IPS-20b (cell line): ENCODE results near the gene PKN3.
"Not testable (repeated sequence)": the region's sequence is repeated elsewhere in the genome, so short reads cannot be mapped to it uniquely, and the experiment has no call there.

Experiments used
- H3K27ac ChIP-seq: one replicate; pipeline ENCODE4 v1.5.1; 2013; ENCODE audit warnings: low read length
- H3K27me3 ChIP-seq: 2 replicates; pipeline ENCODE4 v1.6.1; 2013; ENCODE audit warnings: mild to moderate bottlenecking, low read length, inconsistent platforms; ENCODE audit not compliant: insufficient read depth
- H3K36me3 ChIP-seq: 2 replicates; pipeline ENCODE4 v1.6.1; 2013; ENCODE audit warnings: low read depth, mild to moderate bottlenecking, inconsistent platforms, low read length, moderate library complexity; ENCODE audit not compliant: insufficient read depth
- H3K4me1 ChIP-seq: 2 replicates; pipeline ENCODE4 v1.6.1; 2013; ENCODE audit warnings: mild to moderate bottlenecking, control low read depth, inconsistent platforms, low read length, moderate library complexity; ENCODE audit not compliant: insufficient read depth
- H3K4me3 ChIP-seq: 2 replicates; pipeline ENCODE4 v1.5.1; 2013; ENCODE audit warnings: mild to moderate bottlenecking, low read length, inconsistent platforms
- H3K9ac ChIP-seq: 2 replicates; pipeline ENCODE4 v1.6.1; 2013; ENCODE audit warnings: low read depth, mild to moderate bottlenecking, inconsistent platforms, low read length, moderate library complexity
- H3K9me3 ChIP-seq: 2 replicates; pipeline ENCODE4 v1.6.1; 2013; ENCODE audit warnings: mild to moderate bottlenecking, low read depth, low read length, inconsistent platforms; ENCODE audit not compliant: insufficient read depth

Gene PKN3

DNA sequence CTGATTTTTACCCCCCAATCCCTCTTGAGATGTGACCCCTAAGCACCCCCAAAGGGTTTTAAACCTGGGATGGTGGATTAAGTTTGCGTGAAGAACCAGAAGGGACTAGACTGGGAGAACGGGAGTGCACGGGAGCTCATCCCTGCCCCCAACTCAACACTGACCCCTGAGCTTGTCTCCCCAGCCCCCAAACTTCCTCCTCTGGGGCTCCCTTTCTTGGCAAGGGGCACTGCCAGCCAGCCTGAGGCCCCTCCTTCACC is 18.3 kb upstream of the PKN3 start:
- H3K27ac ChIP-seq = peak overlapping the region; percentile 100
- peaks cover 5% of the 10 kb centered on the region for H3K4me1 ChIP-seq
- H3K4me3 ChIP-seq = peak overlapping the region; percentile 99
- H3K27me3 ChIP-seq = no peaks in the 10 kb centered on the region
- H3K9ac ChIP-seq = peak overlapping the region; percentile 100
- H3K9me3 ChIP-seq = no peaks in the 10 kb centered on the region
- peaks cover 29% of the 10 kb centered on the region for H3K36me3 ChIP-seq

DNA sequence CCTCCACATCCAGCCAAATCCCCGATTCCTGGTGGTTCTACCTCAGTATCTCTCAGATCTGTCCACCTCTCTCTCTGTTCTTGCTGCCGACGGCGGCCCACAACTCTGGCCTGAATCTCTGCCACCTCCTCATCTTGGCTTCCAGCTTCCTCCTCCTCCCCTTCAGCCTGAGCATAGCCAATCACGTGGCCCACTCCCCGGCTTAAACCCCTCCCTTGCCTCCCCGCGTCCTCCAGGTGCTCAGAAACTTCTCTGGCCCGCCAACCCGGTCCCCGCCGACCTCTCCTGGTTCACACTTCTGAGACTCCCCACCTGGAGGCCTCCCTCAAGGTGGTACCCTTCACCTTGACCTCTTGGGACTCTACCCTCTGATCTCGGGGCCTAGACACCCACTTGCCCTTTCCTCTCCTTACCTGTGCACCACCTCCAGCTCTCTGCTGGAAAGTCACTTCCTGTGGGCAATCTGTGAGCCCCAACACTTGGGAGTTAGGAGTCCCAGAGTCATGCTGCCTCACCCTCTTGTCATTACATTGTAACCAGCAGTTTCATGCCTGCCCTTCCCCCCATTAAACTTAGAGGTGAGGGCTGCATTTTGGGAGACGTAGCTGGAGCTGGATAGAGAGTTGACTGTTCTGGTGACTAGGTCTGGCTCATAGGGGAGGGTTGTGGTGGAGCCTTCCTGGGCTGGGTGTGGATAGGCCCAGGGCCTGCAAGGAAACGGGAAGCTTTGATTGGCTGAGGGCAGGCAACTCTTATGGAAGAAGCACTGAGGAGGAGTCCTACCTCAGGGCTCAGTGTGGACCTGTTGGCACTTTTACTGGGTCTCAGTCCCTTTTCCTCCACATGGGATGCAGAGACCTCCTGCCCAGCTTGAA is 17.7 kb upstream of the PKN3 start:
- H3K27ac ChIP-seq = peak overlapping the region; percentile 100
- H3K4me1 ChIP-seq = peaks cover 5% of the 10 kb centered on the region
- H3K27me3 ChIP-seq = no peaks in the 10 kb centered on the region
- peaks cover 29% of the 10 kb centered on the region for H3K36me3 ChIP-seq
- peak overlapping the region; percentile 100 for H3K9ac ChIP-seq
- H3K9me3 ChIP-seq = no peaks in the 10 kb centered on the region
- peak overlapping the region; percentile 99 for H3K4me3 ChIP-seq

DNA sequence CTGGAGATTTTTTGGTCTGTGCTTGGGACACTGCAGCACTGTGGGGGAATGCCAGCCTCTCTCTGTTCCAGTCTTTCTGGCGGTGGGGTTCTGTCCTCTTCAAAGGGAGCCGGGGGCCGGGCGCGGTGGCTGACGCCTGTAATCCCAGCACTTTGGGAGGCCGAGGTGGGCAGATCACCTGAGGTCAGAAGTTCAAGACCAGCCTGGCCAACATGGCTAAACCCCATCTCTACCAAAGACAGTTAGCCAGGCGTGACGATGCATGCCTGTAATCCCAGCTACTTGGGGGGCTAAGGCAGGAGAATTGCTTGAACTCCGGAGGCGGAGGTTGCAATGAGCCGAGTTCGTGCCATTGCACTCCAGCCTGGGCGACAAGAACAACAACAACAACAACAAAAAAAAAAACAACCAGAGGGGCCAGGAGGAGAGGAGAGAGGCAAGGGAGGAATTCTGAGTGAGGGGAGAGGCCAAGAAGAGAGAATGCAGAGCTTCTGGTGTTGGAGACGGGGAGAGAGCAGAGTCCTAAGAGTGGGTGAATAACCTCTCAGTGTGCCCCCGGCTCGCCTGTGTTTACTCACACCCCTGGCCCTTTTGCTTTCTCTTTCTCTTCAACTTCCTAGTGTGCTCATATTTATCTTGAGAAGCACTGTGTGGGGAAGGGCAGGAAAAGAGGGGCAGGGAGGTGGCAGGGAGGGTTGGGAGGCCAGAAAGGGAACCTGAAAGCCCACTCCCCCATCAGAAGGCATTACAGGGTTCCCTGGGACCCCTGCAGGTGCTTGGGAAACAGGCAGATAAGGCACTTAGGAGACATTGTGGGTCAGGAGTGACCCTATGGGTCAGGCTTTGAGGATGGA is 16.4 kb upstream of the PKN3 start:
- H3K27me3 ChIP-seq = no peaks in the 10 kb centered on the region
- H3K4me1 ChIP-seq = peaks cover 5% of the 10 kb centered on the region
- peak overlapping the region; percentile 99 for H3K4me3 ChIP-seq
- no peaks in the 10 kb centered on the region for H3K9me3 ChIP-seq
- peak overlapping the region; percentile 100; the same call in 1 of the 2 replicates for H3K9ac ChIP-seq
- peaks cover 37% of the 10 kb centered on the region for H3K36me3 ChIP-seq
- H3K27ac ChIP-seq = peak overlapping the region; percentile 13

DNA sequence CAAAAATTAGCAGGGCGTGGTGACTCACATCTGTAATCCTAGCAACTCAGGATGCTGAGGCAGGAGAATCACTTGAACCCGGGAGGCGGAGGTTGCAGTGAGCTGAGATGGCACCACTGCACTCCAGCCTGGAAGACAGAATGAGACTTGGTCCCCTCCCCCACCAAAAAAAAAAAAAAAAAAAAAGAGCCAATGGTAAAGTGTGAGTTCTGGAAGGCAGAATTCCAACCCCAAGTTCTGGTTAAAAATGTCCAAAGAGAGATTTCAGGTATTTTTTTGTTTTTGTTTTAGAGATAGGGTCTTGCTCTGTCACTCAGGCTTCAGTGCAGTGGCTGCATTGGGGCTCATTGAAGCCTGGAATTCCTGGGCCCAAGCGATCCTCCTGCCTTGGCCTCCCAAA is 14.8 kb upstream of the PKN3 start:
- peak overlapping the region; percentile 83; the same call in 1 of the 2 replicates for H3K9ac ChIP-seq
- H3K4me1 ChIP-seq = peaks cover 5% of the 10 kb centered on the region
- H3K27ac ChIP-seq = no peak overlapping the region
- no peaks in the 10 kb centered on the region for H3K9me3 ChIP-seq
- no peaks in the 10 kb centered on the region for H3K27me3 ChIP-seq
- H3K36me3 ChIP-seq = peaks cover 52% of the 10 kb centered on the region
- H3K4me3 ChIP-seq = peak overlapping the region; percentile 99; the same call in 1 of the 2 replicates

DNA sequence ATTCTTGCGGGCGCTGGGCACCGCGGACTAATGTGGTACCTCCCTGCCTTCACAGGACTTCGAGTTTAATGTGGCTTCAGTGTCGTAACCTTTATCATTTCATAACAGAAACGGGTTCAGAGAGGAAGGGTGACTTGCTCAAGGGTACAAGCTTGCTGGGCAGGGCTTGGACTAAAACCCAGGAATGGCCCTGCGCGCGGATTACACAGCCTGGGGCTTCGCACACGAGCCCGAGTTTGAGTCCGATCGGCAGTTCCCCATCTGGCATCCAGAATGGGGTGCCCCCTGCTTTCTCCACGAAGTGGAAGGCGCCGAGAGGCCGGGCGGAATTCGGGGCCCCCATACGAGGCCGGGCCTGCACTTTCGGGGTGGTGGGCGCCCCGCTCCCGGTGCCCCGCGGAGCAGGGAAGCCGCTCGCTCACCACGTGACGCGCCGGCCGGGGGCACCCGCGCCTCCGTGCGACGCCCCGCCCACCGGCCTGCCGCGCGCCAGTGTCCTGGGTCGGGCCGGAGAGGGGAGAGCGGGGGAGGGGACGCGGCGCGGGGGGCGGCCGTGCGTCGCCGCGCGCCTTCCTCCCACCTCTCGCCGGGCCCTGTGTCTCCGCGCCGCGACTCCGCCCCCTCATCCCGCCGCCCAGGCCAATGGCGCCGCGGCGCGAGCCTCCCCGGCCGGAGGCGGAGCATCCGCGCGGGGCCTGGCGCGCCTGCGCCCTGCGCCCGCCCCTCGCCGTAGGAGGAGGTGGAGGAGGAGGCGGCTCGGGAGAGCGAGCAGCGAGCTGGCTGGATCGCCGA is 13.6 kb upstream of the PKN3 start, which contains the start of gene SET:
TSS of gene SET (plus strand) at position 722 of the 792 bp plus-strand sequence. CDS start 361 bp downstream, outside the sequence.
- Histone ChIP-seq H3K4me1 (peaks cover 5% of the 10 kb centered on the region), H3K9me3 (no peaks in the 10 kb centered on the region)

DNA sequence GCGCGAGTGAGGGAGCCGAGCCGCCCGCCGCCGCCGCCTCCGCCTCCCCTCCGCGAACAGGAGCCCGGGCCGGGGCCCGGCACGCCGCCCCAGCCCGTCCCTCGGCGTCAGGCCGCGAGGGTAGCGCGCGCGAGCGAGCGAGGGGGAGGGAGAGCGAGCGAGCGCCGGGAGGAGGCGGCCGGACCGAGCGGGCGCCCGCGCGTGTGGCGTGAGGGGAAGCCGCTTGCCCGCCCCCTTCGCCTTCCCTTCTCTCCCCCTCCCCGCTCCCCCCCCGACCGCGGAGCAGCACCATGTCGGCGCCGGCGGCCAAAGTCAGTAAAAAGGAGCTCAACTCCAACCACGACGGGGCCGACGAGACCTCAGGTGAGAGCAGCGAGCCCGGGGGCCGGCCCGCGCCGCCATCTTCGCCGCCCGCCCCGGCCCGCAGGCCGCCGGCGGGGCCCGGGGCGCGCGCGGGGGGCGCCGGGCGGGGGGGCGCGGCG is 13.0 kb upstream of the PKN3 start:
- Histone ChIP-seq H3K36me3 (peaks cover 67% of the 10 kb centered on the region), H3K4me3 (peak overlapping the region; percentile 56; the same call in 1 of the 2 replicates), H3K9ac (peak overlapping the region; percentile 63; the same call in 1 of the 2 replicates), H3K27ac (no peak overlapping the region), H3K4me1 (peaks cover 5% of the 10 kb centered on the region), H3K9me3 (no peaks in the 10 kb centered on the region), H3K27me3 (no peaks in the 10 kb centered on the region)

More for the DNA sequence above, 13.6 kb upstream of the PKN3 start, which contains the start of gene SET:
- H3K27me3 ChIP-seq = no peaks in the 10 kb centered on the region
- peak within 1 kb of the TSS; percentile 96 for H3K9ac ChIP-seq
- H3K4me3 ChIP-seq = peak within 1 kb of the TSS; percentile 97
- H3K27ac ChIP-seq = peak within 1 kb of the TSS; percentile 88
- H3K36me3 ChIP-seq = peaks cover 65% of the 10 kb centered on the region

DNA sequence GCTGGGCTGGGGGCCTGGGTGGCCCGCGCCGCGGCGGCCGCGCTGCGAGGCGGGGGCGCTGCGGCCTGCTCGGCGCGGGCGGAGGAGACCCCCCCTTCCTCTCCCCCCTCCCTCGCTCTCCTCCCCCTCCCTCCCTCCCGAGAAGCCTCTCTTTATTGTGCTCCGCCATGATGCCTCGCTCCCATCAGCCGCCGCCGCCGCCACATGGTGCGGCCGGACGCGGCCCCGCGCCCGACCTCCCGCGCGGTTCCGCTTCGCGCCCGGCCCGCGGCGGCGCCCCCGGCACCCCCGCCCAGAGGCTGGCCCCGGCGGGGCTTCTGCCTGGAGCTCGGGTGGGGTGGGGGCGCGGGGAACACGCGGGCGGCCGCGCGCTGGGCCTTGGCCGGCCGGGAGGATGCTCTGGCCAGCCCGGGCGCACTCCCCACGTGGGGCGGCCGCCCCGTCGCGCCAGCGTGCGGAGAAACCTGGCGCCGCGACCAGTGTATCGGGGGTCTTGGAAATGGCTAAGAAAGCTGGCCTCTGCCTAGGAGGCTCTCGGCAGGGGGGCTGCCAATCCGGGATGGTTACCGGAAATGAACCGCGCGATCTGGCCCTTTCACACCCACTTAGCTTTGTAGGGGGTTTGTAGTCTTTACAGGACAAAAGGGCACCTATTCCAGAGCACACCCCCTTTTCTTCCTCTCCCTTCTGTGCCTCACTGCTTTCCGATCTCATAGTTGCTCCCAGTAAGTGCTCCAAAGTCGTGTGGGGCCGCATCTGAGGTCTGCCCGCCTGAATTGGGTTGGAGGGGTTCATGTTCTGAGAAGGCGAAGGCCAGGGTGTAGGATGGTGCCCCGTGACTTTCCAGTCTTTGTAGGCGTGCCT is 12.3 kb upstream of the PKN3 start:
- peak overlapping the region; percentile 96 for H3K9ac ChIP-seq
- H3K27me3 ChIP-seq = no peaks in the 10 kb centered on the region
- peaks cover 66% of the 10 kb centered on the region for H3K36me3 ChIP-seq
- H3K4me3 ChIP-seq = peak overlapping the region; percentile 97
- peaks cover 5% of the 10 kb centered on the region for H3K4me1 ChIP-seq
- no peaks in the 10 kb centered on the region for H3K9me3 ChIP-seq
- peak overlapping the region; percentile 88 for H3K27ac ChIP-seq

DNA sequence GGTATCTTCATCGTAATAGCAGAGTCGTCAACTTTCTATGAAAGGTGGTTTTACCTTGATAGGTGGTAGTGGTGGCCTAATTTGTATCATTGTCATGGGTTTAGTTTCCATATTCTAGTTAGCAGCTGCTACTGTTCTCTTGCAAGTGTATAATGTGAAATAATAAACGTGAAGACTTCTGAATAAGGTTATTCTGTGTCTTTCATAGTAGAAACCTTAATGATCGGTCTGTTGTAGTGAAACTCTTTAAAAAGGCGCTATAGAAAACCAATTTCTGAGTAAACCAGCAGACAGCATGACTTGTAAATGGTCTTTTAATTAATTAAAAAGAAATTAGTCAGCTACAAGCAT is 11.6 kb upstream of the PKN3 start:
- no peaks in the 10 kb centered on the region for H3K9me3 ChIP-seq
- no peaks in the 10 kb centered on the region for H3K27me3 ChIP-seq
- peak overlapping the region; percentile 96 for H3K9ac ChIP-seq
- peaks cover 5% of the 10 kb centered on the region for H3K4me1 ChIP-seq
- peaks cover 66% of the 10 kb centered on the region for H3K36me3 ChIP-seq
- H3K27ac ChIP-seq = peak overlapping the region; percentile 88
- H3K4me3 ChIP-seq = peak overlapping the region; percentile 97

DNA sequence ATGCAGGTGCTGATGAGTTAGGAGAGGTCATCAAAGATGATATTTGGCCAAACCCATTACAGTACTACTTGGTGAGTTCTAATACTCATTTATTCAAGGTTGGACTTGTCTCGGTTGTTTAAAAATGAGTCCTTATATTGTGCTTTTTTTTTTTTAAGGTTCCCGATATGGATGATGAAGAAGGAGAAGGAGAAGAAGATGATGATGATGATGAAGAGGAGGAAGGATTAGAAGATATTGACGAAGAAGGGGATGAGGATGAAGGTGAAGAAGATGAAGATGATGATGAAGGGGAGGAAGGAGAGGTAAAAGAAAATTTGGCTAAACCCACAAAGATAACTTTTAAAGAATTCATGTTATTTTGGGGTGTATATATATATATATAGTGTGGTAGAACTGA is 8.6 kb upstream of the PKN3 start:
- H3K27ac ChIP-seq, H3K9ac ChIP-seq, H3K9me3 ChIP-seq, H3K4me1 ChIP-seq, H3K27me3 ChIP-seq, H3K4me3 ChIP-seq: not testable (repeated sequence)
- peaks cover 71% of the 10 kb centered on the region for H3K36me3 ChIP-seq

DNA sequence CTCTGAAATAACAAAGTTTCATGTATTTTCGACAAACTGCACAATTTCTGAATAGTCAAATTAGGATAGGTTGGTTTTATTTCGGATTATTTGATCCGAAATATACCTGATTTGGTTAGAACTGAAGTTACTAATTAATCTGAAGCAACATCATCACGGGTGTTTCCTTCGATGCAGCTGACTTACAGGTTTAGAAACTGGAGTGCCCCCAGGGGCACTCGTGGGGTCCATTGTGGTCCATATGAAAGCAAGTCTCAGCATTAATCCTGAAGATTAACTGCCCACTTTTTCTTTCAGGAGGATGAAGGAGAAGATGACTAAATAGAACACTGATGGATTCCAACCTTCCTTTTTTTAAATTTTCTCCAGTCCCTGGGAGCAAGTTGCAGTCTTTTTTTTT is 8.0 kb upstream of the PKN3 start:
- Histone ChIP-seq H3K9ac (no peak overlapping the region), H3K4me3 (no peak overlapping the region), H3K27me3 (no peaks in the 10 kb centered on the region), H3K9me3 (no peaks in the 10 kb centered on the region), H3K27ac (no peak overlapping the region), H3K4me1 (no peaks in the 10 kb centered on the region; the same call in 1 of the 2 replicates), H3K36me3 (peaks cover 71% of the 10 kb centered on the region)
